Bronchial epithelial cell (primary cell): ENCODE measurements around the gene RRP36. TPM values are rescaled to one million over a fixed set of nuclear protein-coding genes. Genes with fewer than 3 reads are reported as not detected.

ENCODE experiments used
- DNase-seq: peaks from one replicate; pipeline ENCODE4 v3.0.0-alpha.2; 2010; ENCODE audit warnings: low read depth
- FAIRE-seq: peaks from 2 replicates; lab custom pipeline; 2011; peaks lifted over from hg19 to GRCh38; lab: Jason Lieb, UNC
- H3K27me3 ChIP-seq: 2 replicates; pipeline ENCODE4 v1.5.1; 2011; ENCODE audit warnings: low read length; ENCODE audit not compliant: control insufficient read depth, insufficient read depth
- H3K36me3 ChIP-seq: 2 replicates; pipeline ENCODE4 v1.5.1; 2011; ENCODE audit warnings: low read length; ENCODE audit not compliant: control insufficient read depth, insufficient read depth
- H3K4me3 ChIP-seq: 2 replicates; pipeline ENCODE4 v1.5.1; 2011; ENCODE audit warnings: mild to moderate bottlenecking, low read depth, low read length, control low read depth
- total RNA-seq: library from RNA; depleted of rRNA; stranded (reverse); fragments of >200 nt; gene quantifications from 2 replicates; pipeline ENCODE4 v1.2.1, GENCODE V29; 2014
- TF ChIP-seq, protein P1 (sequence below): IDR thresholded peaks from 2 replicates; pipeline ENCODE4 v1.5.1; 2011; ENCODE audit warnings: mild to moderate bottlenecking, moderate library complexity, low read length, control low read depth, inconsistent platforms; ENCODE audit not compliant: insufficient read depth, severe bottlenecking

Gene RRP36
- total RNA-seq, 1 donor from 2014 or later = 97.1 TPM

DNA sequence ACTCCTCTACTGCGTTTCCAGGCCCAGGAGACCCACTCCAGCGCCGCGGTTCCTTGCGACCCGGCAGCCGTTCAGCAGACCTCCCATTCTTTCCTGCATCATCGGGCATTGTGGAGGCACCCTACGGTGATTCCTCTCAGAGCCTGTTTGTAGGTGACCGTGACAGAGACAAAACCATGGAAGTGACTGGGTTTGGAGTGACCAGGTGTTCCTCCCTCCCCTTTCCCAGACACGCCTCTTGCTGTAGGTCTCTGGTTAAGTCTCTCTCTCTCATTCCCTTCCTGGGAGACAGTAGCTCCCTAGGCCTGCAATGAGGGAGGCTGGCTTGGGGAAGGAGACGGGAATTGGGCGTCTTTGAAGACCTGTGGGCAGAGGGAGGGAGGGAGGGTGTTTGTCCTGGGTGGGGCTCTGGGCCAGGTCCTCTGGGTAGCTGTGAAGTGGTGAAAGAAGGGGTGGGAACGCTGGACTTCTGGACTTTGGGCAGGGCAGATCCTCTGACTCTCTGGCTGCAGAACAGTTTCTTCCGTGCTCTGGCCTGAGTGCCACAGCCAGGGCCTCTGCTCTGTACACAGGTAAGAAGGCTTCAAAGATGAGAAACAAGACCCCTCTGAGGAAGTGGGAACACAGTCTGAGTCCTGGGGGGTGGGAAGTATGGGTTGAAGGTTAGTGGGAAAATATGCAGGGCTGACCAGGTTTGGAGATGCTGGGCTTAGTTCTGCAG is 38.8 kb downstream of the RRP36 start:
- H3K36me3 ChIP-seq = peaks cover 7% of the 10 kb centered on the region
- H3K4me3 ChIP-seq = peak overlapping the region; percentile 97
- no peaks in the 10 kb centered on the region for H3K27me3 ChIP-seq
- FAIRE-seq = no peak
- peak; percentile 52 for DNase-seq
- TF ChIP-seq, protein P1, sequence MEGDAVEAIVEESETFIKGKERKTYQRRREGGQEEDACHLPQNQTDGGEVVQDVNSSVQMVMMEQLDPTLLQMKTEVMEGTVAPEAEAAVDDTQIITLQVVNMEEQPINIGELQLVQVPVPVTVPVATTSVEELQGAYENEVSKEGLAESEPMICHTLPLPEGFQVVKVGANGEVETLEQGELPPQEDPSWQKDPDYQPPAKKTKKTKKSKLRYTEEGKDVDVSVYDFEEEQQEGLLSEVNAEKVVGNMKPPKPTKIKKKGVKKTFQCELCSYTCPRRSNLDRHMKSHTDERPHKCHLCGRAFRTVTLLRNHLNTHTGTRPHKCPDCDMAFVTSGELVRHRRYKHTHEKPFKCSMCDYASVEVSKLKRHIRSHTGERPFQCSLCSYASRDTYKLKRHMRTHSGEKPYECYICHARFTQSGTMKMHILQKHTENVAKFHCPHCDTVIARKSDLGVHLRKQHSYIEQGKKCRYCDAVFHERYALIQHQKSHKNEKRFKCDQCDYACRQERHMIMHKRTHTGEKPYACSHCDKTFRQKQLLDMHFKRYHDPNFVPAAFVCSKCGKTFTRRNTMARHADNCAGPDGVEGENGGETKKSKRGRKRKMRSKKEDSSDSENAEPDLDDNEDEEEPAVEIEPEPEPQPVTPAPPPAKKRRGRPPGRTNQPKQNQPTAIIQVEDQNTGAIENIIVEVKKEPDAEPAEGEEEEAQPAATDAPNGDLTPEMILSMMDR = no peak

DNA sequence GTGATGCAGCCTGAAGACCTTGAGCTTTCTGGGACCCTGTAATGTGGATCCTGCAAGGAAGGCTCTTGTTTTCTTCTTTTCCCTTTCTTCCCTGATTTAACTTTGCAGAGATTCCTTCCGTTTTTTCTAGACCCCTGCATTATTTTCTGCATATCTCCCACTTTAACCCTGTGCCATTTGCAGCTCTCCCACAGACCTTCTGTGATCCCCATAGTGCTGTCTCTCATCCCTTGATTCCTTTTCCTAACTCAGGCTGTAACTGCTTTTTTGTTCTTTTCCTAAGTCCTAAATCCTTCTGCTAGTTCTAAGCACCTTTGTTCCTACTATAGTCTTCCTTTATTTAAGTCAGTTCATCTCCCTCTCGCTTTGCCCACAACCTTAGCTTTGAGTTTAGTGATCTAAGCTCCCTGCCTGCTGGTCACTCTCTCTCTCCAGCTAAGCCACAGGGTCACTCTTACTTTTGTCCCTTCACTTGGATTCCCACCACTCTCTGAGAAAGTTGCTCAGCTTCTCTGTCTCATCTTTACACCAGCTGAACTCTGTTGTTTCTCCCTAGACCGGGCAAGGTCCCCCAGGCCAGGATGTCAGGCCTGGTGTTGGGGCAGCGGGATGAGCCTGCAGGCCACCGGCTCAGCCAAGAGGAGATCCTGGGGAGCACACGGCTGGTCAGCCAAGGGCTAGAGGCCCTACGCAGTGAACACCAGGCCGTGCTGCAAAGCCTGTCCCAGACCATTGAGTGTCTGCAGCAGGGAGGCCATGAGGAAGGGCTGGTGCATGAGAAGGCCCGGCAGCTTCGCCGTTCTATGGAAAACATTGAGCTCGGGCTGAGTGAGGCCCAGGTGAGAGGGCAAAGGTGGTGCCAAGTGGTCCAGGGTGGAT is 39.6 kb downstream of the RRP36 start:
- FAIRE-seq = no peak
- H3K4me3 ChIP-seq = no peak overlapping the region
- H3K36me3 ChIP-seq = peaks cover 8% of the 10 kb centered on the region
- TF ChIP-seq, protein P1 = no peak
- no peak for DNase-seq
- H3K27me3 ChIP-seq = no peaks in the 10 kb centered on the region

DNA sequence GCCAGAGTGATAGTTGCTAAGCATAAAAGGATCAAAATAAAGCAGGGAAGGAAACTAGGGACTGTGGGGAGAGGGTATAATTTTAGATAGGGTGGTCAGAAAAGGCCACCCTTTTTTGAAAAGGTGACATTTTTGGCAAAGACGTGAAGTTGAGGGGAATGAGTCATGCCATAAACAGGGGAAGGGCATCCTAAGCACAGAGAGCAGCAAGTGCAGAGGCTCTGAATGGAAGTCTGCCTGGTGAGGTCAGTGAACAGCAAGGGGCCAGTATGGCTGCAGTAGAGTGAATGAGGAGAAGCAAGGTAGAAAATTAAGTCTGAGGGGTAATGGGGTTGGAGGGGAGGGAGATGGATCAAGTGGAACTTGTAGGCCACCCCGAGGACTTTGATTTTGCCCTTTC is 40.4 kb downstream of the RRP36 start:
- DNase-seq = no peak
- TF ChIP-seq, protein P1 = no peak
- no peak overlapping the region for H3K4me3 ChIP-seq
- no peak for FAIRE-seq
- no peaks in the 10 kb centered on the region for H3K27me3 ChIP-seq
- H3K36me3 ChIP-seq = peaks cover 5% of the 10 kb centered on the region

DNA sequence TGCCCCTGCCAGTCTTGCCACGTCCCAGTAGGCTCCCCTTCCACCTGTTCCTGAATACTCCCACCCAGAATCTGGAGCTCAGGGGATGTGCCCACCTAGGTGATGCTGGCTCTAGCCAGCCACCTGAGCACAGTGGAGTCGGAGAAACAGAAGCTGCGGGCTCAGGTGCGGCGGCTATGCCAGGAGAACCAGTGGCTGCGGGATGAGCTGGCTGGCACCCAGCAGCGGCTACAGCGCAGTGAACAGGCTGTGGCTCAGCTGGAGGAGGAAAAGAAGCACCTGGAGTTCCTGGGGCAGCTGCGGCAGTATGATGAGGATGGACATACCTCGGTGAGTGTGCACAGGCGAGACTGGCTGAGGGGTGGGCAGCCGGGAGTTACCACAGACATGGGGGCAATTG is 41.4 kb downstream of the RRP36 start:
- TF ChIP-seq, protein P1 = no peak
- no peaks in the 10 kb centered on the region for H3K27me3 ChIP-seq
- peaks cover 4% of the 10 kb centered on the region for H3K36me3 ChIP-seq
- no peak overlapping the region for H3K4me3 ChIP-seq
- FAIRE-seq (no peak), DNase-seq (no peak)

DNA sequence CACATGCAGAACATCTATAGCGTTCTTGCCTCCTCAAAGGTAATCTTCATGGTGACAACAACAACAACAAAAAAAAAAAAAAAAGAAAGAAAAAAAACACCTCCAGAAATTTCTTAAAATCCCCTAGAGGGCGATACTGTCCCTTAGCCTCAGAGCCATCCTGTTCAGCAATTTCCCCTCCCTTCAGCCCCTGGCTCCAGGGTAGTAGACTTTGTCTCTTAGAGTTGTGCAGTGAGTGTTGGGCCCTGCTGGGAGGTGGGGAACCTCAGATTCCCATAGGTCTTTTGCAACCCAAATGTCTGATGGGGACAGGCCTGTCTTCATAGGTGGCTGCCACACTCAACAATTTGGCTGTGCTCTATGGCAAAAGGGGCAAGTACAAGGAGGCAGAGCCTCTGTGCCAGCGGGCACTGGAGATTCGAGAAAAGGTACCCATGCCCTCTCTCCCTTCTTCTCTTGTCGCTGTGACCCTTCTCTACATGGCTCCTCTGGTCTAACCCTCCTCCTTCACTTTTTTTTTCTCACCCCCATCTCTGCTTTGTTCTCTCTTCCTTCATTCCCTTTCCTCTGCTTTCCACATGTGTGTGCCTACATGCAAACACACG is 48.7 kb downstream of the RRP36 start:
- FAIRE-seq (peak; percentile 66), DNase-seq (peak; percentile 60)
- Histone ChIP-seq H3K27me3 (no peaks in the 10 kb centered on the region), H3K36me3 (peaks cover 2% of the 10 kb centered on the region), H3K4me3 (no peak overlapping the region)
- TF ChIP-seq, protein P1 = peak; percentile 53
